GM13976 (cell line): Measurements from ENCODE around the gene TMEM235.

Experiments
- DNase-seq: peaks from one replicate; pipeline ENCODE4 v3.0.0; 2012; ENCODE audit warnings: low spot score
- in situ Hi-C: fragments of 300-500 bp; cut with MboI; formaldehyde crosslinking; loops from one replicate; pipeline ENCODE4 v1.12.0; 2022; ENCODE audit warnings: low sequenced_read_pairs, mixed read lengths, inconsistent platforms; ENCODE audit not compliant: unreplicated experiment
- TF ChIP-seq, protein P1 (sequence below): IDR thresholded peaks from 2 replicates; pipeline ENCODE4 v1.5.1; 2012; ENCODE audit warnings: borderline replicate concordance, mild to moderate bottlenecking; ENCODE audit not compliant: insufficient read depth; ENCODE audit errors: extremely low read depth, missing control alignments, control extremely low read depth

TMEM235 gene

DNA sequence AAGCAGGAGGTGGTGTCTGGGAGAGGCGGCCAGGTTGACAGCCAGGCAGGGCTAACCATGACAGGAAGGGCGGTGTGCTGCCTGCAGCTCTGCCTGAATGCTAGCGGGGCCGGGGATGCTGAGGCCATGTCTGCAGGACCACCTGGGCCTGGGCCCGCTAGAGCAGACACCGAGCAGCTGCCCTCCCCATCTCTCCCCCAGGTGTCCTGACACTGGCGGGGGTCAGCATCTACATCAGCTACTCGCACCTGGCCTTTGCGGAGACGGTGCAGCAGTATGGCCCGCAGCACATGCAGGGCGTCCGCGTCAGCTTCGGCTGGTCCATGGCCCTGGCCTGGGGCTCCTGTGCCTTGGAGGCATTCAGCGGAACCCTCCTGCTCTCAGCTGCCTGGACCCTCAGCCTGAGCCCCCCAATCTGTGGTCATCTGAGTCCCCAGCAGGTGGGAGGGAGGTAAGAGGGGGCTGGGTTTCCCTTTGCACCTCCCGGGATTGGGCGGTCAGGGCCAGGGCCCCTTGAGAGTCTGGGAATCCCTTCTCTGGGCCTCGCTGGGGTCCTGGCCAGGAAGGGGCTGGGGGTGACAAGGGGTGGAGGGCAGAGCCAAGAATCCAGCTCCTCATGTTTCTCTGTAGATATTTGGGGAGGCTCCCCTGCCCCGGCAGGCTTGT is 7.5 kb downstream of the TMEM235 start:
- in situ Hi-C loops = no loop called here
- TF ChIP-seq, protein P1, sequence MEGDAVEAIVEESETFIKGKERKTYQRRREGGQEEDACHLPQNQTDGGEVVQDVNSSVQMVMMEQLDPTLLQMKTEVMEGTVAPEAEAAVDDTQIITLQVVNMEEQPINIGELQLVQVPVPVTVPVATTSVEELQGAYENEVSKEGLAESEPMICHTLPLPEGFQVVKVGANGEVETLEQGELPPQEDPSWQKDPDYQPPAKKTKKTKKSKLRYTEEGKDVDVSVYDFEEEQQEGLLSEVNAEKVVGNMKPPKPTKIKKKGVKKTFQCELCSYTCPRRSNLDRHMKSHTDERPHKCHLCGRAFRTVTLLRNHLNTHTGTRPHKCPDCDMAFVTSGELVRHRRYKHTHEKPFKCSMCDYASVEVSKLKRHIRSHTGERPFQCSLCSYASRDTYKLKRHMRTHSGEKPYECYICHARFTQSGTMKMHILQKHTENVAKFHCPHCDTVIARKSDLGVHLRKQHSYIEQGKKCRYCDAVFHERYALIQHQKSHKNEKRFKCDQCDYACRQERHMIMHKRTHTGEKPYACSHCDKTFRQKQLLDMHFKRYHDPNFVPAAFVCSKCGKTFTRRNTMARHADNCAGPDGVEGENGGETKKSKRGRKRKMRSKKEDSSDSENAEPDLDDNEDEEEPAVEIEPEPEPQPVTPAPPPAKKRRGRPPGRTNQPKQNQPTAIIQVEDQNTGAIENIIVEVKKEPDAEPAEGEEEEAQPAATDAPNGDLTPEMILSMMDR = no peak
- DNase-seq = no peak

DNA sequence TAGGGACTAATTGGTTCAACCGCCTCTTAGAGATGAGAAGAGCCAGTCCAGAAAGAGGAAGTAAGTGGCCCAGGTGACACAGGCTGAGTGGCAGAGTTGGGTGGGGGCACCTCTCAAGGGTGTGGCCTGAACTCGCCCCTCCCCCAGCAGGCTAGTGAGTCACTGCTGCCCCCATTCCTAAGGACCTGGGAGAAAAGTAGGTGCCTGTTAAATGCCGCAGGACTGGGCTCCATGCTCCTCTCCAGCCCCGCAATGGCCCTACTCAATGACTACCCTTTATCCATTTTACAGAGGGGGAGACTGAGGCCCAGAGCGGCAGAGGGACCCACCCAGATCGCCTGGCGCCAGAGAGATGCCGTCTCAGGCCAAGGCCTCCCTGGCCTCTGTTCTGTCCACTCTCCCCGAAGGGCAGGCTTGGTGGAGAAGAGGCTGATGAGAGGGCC is 8.1 kb downstream of the TMEM235 start:
- in situ Hi-C loops = no loop called here
- no peak for DNase-seq
- TF ChIP-seq, protein P1 = no peak

DNA sequence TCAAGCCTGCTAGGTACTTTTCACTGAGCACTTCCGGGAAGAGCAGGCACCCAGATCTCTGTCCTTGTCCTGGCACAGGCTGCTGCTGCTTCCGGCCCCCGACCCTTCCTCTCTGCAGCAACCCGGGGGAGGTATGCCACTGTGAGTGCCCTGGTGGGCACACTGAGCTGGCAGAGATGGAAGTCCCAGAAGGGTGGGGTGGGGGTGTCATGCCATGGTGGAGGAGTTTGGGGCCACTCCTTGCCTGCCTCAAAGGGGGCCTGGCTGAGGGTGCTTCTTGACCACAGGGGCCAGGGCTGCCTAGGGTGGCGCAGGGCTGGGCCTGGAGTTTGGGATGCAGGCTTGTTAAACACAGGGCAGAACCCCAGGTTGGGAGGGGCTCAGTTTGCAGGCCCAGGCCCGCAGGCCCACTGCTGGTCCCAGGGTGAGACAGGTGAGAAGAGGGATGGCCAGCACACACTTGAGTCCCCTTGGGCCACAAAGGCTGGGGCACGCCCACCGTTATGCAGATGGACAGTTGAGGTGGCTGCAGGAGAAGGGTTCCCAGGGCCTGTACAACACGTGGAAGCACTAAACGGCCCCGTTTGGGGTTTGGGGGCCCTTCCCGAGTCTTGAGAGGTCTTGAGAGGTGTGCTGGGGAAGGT is 8.7 kb downstream of the TMEM235 start:
- no peak for DNase-seq
- TF ChIP-seq, protein P1 = no peak
- in situ Hi-C loops = no loop called here

DNA sequence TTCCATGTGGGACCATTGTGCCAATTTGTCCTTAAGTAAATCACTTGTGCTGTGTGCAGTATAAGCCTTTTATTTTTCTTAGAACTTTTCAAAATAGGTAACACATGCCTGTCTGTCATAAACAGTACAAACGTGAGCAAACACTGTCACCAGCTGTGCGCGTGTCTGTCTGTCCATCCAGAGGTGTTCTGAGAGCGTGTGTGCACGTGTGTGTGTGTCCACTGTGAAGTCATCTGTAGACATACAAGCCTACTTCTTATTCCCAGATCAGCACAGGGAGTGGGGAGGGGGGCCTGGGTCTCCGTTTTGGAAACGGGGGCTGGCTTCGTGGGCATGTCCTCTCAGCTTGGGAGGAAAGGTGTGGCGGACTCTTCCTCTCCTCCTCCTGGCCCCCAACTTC is 9.4 kb downstream of the TMEM235 start:
- in situ Hi-C loops = no loop called here
- DNase-seq = no peak
- TF ChIP-seq, protein P1 = no peak

DNA sequence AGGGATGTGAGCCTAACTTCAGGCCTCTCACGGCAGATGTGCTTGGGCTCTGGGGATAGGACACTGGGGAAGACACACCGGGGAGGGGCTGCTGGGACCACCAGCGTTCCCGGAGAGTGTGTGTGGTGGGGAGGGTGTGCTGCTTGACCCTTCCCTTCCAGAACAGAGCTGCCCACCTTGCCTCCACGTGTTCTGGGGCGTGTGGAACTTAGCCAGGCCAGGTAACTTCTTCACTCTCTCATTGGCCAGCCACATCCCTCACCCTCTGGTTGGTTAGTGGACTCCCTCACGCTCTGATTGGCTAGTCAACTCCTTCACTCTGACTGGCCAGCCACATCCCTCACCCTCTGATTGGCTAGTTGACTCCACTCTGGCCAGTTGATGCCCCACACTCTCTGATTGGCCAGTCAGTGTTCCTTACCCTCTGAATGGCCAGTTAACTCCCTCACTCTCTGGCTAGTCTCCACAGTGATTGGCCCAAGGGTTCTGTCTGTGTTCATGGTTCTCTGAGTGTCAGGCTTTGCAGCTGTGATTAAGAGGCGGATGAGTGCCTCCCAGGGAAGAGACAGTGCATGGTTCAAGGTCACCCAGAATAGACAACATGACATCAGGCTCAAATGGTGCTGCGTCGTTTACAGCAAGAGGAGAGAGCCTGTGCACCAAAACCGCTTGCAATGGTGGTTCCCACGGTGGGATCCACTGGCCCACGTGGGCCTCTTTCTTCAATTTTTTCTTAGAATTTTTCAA is 10.0 kb downstream of the TMEM235 start:
- TF ChIP-seq, protein P1 = no peak
- in situ Hi-C loops = no loop called here
- peak; percentile 57 for DNase-seq

DNA sequence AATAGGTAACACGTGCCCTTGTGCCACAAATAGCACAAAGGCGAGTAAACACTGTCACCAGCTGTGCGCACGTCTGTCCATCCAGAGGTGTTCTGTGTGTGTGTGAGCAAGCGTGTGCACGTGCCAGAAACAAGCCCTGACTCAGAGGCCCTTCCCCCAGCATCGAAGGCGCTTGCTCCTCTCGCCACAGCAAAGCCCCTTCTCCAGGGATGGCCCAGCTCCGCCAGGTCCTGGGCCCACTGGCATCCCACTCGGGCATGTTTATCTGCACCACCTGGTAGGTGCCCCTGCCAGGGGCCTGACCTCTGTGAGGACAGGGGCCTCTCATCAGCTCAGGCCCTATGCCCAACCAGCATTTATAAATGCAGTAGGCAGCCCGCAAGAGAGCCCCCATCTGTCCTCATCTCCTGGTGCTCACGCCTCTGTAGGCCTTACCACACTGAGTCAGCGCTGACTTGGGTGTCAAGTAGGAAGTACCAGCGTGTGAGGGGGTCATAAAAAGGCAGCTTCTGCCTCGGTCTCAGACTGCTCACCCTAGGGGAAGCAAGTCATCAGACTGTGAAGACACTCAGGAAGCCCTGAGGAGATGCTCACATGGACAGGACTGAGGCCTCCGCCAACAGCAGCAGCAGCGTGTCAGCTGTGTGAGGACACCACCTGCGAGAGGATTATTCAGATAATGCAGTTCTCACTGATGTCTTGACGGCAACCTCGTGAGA is 10.8 kb downstream of the TMEM235 start:
- in situ Hi-C loops = no loop called here
- TF ChIP-seq, protein P1 = no peak
- no peak for DNase-seq
